HG03095 (cell line): ENCODE data around the gene DLGAP4.

Experiments used
- ATAC-seq: cut with Tn5 transposase; IDR thresholded peaks from one replicate; pipeline ENCODE4 v1.9.1; 2021; ENCODE audit warnings: moderate library complexity; ENCODE audit not compliant: unreplicated experiment

DLGAP4 gene

GRCh38 chr20:36273414-36274180 lies 32.5 kb upstream of the DLGAP4 start:
- ATAC-seq: no peak

GRCh38 chr20:36274181-36274841 lies 31.8 kb upstream of the DLGAP4 start:
- ATAC-seq: no peak

GRCh38 chr20:36275011-36275410 lies 31.1 kb upstream of the DLGAP4 start:
- no peak for ATAC-seq

GRCh38 chr20:36275441-36276189 lies 30.5 kb upstream of the DLGAP4 start:
- ATAC-seq: no peak

- no peak for ATAC-seq
Measured at GRCh38 chr20:36277546-36277945, 28.6 kb upstream of the DLGAP4 start.

GRCh38 chr20:36279362-36279761 lies 26.8 kb upstream of the DLGAP4 start:
- ATAC-seq: no peak

- ATAC-seq: no peak
Measured at GRCh38 chr20:36279776-36280175, 26.4 kb upstream of the DLGAP4 start.

GRCh38 chr20:36281785-36282380 lies 24.3 kb upstream of the DLGAP4 start:
- no peak for ATAC-seq

GRCh38 chr20:36284751-36285150 lies 21.4 kb upstream of the DLGAP4 start:
- no peak for ATAC-seq

GRCh38 chr20:36285746-36286447 lies 20.2 kb upstream of the DLGAP4 start:
- ATAC-seq: no peak

GRCh38 chr20:36297656-36298055 lies 8.5 kb upstream of the DLGAP4 start:
- no peak for ATAC-seq

- no peak for ATAC-seq
Measured at GRCh38 chr20:36298061-36298460, 8.1 kb upstream of the DLGAP4 start.

GRCh38 chr20:36298795-36299339 lies 7.3 kb upstream of the DLGAP4 start:
- ATAC-seq: no peak

GRCh38 chr20:36299459-36299858 lies 6.7 kb upstream of the DLGAP4 start:
- no peak for ATAC-seq

GRCh38 chr20:36301359-36302119 lies 4.6 kb upstream of the DLGAP4 start:
- no peak for ATAC-seq

- ATAC-seq: no peak
Measured at GRCh38 chr20:36303020-36303595, 3.0 kb upstream of the DLGAP4 start.

GRCh38 chr20:36303831-36304230 lies 2.3 kb upstream of the DLGAP4 start:
- no peak for ATAC-seq

GRCh38 chr20:36304786-36305495 lies 1.2 kb upstream of the DLGAP4 start:
- ATAC-seq: no peak
